OCI-LY1 (cell line): Measurements from ENCODE around the gene TMEM178B.

ENCODE experiments used
- CTCF ChIP-seq: fragments of 200-600 bp; sonication (generic), shearing (Covaris generic); IDR thresholded peaks from 2 replicates; pipeline ENCODE4 v1.5.1; 2017; ENCODE audit warnings: mild to moderate bottlenecking, antibody characterized with exemption, low read length, moderate library complexity, mixed read lengths
- EZH2 ChIP-seq: fragments of 200-600 bp; sonication (generic), shearing (Covaris generic); IDR thresholded peaks from 2 replicates; pipeline ENCODE4 v1.8.0; 2017; ENCODE audit warnings: borderline replicate concordance, mixed run types, mild to moderate bottlenecking, antibody characterized with exemption, low read length, moderate library complexity, mixed read lengths

DNA sequence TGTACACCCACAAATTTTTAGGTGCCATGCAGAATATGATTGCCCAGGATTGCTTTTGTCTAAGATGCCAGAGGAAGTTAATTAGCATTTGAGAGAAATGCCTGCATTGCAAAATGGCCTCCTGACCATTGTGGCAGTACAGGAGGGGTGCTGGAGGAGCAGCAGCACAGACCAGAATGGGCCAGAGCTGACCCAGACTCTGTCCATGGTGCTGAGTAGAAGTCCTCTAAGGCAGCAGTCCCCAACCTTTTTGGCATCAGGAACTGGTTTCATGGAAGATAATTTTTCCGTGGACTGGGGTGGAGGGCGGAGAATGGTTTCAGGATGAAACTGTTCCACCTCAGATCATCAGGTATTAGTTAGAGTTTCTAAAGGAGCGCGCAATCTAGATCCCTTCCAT lies 259.6 kb downstream of the TMEM178B start:
- TF ChIP-seq CTCF (no peak), EZH2 (no peak)
